ENCODE results near the gene KCNJ16.

- TF ChIP-seq CTCF (IDR thresholded peaks at IDR 0.05): no peak
- no peak for TF ChIP-seq POLR2A (IDR thresholded peaks at IDR 0.05)
Measured at GRCh38 chr17:70132505-70132904, 57.5 kb downstream of the KCNJ16 start.

All from body of pancreas (tissue), 4 donors.